ENCODE data around the gene DDI2.
"Not testable (repeated sequence)": the region's sequence is repeated elsewhere in the genome, so short reads cannot be mapped to it uniquely, and the experiment has no call there.

GRCh38 chr1:15652130-15652529, 34.9 kb downstream of the DDI2 start:
- not testable (repeated sequence) for TF ChIP-seq CTCF (IDR thresholded peaks at IDR 0.05; ENCODE audit: borderline replicate concordance, extremely low read depth, low read length, poor library complexity, severe bottlenecking); EZH2 (IDR thresholded peaks at IDR 0.05; ENCODE audit: borderline replicate concordance, low read depth, low read length, severe bottlenecking)
